WERI-Rb-1 (cell line): ENCODE measurements around the gene MAPT.
"Not testable (repeated sequence)": the region's sequence is repeated elsewhere in the genome, so short reads cannot be mapped to it uniquely, and the experiment has no call there.

Experiments
- DNase-seq: peaks from one replicate; pipeline ENCODE4 v3.0.0-alpha.2; 2020
- H3K27ac ChIP-seq: fragments of 250-450 bp; sonication (Bioruptor Pico); 2 replicates; pipeline ENCODE4 v1.5.1; 2020; ENCODE audit warnings: mild to moderate bottlenecking, moderate library complexity
- H3K27me3 ChIP-seq: fragments of 250-450 bp; sonication (Bioruptor Pico); 2 replicates; pipeline ENCODE4 v1.5.1; 2021; ENCODE audit warnings: mild to moderate bottlenecking, low read depth, moderate library complexity; ENCODE audit not compliant: insufficient read depth, severe bottlenecking
- H3K36me3 ChIP-seq: fragments of 250-450 bp; sonication (Bioruptor Pico); 2 replicates; pipeline ENCODE4 v1.5.1; 2020; ENCODE audit warnings: mild to moderate bottlenecking, moderate library complexity
- H3K4me3 ChIP-seq: 2 replicates; pipeline ENCODE4 v1.5.1; 2011; ENCODE audit warnings: low read depth, mild to moderate bottlenecking, control low read depth, low read length
- H3K9me3 ChIP-seq: fragments of 250-450 bp; sonication (Bioruptor Pico); 2 replicates; pipeline ENCODE4 v1.5.1; 2021; ENCODE audit warnings: mild to moderate bottlenecking, moderate library complexity; ENCODE audit not compliant: severe bottlenecking
- TF ChIP-seq, protein P1 (sequence below): IDR thresholded peaks from 2 replicates; pipeline ENCODE4 v1.5.1; 2011; ENCODE audit warnings: low read depth, mild to moderate bottlenecking, control low read depth, inconsistent platforms, low read length

The MAPT gene

DNA sequence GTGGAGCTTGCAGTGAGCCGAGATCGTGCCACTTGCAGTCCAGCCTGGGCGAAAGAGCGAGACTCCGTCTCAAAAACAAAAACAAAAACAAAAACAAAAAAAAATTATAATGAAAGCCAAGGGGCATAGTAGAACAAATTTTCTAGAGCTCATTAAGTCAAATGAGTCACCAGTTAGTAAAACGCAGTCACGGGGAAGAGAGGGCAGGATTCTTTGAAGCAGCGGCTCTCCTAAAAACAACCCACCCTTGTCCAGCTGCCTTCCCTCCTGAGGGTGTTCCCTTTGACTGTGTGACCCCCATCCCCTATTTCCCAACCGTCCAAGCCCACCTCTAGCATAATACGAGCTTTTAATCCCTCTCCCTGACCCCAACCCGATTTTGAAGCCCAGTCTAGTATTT is 60.6 kb downstream of the MAPT start:
- Histone ChIP-seq H3K4me3 (no peak overlapping the region), H3K36me3 (no peaks in the 10 kb centered on the region), H3K27ac (no peak overlapping the region), H3K9me3 (no peaks in the 10 kb centered on the region), H3K27me3 (no peaks in the 10 kb centered on the region)
- DNase-seq: no peak
- TF ChIP-seq, protein P1, sequence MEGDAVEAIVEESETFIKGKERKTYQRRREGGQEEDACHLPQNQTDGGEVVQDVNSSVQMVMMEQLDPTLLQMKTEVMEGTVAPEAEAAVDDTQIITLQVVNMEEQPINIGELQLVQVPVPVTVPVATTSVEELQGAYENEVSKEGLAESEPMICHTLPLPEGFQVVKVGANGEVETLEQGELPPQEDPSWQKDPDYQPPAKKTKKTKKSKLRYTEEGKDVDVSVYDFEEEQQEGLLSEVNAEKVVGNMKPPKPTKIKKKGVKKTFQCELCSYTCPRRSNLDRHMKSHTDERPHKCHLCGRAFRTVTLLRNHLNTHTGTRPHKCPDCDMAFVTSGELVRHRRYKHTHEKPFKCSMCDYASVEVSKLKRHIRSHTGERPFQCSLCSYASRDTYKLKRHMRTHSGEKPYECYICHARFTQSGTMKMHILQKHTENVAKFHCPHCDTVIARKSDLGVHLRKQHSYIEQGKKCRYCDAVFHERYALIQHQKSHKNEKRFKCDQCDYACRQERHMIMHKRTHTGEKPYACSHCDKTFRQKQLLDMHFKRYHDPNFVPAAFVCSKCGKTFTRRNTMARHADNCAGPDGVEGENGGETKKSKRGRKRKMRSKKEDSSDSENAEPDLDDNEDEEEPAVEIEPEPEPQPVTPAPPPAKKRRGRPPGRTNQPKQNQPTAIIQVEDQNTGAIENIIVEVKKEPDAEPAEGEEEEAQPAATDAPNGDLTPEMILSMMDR: no peak

DNA sequence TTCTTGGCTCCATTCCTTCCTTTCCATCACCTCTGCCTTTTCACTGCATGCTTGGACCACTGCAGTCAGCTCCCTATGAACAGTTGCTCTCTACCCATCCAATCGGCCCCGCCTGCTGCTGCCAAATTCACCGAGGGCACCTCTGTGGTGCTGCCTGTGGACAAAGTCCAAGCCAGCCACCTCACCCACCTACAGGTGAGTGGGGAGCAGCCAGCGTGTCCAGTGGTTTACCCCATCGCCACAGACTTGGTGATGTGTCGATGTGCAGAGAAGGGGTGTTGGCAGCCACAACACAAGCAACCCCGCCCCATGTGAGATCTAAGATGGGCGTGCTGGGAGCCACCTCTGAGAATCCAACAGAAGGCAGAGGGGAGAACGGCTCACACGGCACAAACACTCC is 61.0 kb downstream of the MAPT start:
- no peaks in the 10 kb centered on the region for H3K36me3 ChIP-seq
- no peak overlapping the region for H3K4me3 ChIP-seq
- no peak for DNase-seq
- no peak overlapping the region for H3K27ac ChIP-seq
- TF ChIP-seq, protein P1: no peak
- H3K27me3 ChIP-seq: no peaks in the 10 kb centered on the region
- H3K9me3 ChIP-seq: no peaks in the 10 kb centered on the region

DNA sequence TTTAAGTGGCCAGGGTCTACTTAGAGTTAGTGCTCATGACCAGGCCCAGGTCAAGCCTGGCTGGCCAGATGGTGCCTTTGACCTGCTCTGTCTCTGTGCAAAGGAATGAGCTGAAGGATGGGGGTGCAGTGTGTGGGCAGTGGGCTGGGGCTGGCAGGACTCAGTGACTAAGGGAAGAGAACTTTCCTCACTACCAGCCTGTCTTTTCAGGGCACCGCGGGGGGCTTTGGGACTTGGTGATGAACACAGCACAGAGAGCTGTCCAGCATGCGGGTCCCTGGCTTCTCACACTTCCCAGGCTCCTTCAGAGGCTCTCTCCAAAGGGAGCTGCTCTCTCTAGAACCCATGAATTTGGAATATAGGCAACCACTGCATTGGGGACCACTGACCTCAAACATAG is 61.7 kb downstream of the MAPT start:
- no peak for DNase-seq
- no peaks in the 10 kb centered on the region for H3K9me3 ChIP-seq
- no peaks in the 10 kb centered on the region for H3K27me3 ChIP-seq
- no peaks in the 10 kb centered on the region for H3K36me3 ChIP-seq
- H3K4me3 ChIP-seq: no peak overlapping the region
- TF ChIP-seq, protein P1: no peak
- H3K27ac ChIP-seq: no peak overlapping the region

DNA sequence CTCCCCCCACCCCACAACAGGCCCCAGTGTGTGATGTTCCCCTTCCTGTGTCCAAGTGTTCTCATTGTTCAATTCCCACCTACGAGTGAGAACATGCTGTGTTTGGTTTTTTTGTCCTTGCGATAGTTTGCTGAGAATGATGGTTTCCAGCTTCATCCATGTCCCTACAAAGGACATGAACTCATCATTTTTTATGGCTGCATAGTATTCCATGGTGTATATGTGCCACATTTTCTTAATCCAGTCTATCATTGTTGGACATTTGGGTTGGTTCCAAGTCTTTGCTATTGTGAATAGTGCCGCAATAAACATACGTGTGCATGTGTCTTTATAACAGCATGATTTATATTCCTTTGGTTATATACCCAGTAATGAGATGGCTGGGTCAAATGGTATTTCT is 62.4 kb downstream of the MAPT start:
- H3K4me3 ChIP-seq, H3K27ac ChIP-seq, H3K9me3 ChIP-seq: not testable (repeated sequence)

DNA sequence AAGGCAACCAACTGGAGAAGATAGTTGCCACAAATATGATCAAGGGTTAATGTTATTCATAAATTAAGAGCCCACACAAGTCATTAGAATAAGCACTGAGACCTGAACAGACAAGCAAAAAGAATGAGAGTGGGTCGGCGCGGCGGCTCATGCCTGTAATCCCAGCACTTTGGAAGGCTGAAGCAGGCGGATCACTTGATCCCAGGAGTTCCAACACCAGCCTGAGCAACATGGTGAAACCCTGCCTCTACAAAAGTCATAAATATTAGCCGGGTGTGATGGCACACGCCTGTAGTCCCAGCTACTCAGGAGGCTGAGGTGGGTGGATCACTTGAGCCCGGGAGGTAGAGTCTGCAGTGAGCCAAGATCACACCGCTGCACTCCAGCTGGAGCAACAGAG is 64.0 kb downstream of the MAPT start:
- H3K36me3 ChIP-seq: no peaks in the 10 kb centered on the region
- TF ChIP-seq, protein P1: no peak
- DNase-seq: no peak
- H3K4me3 ChIP-seq: no peak overlapping the region
- H3K27ac ChIP-seq: no peak overlapping the region
- H3K9me3 ChIP-seq: no peaks in the 10 kb centered on the region
- no peaks in the 10 kb centered on the region for H3K27me3 ChIP-seq

More for the DNA sequence above, 62.4 kb downstream of the MAPT start:
- not testable (repeated sequence) for H3K27me3 ChIP-seq, H3K36me3 ChIP-seq, DNase-seq

DNA sequence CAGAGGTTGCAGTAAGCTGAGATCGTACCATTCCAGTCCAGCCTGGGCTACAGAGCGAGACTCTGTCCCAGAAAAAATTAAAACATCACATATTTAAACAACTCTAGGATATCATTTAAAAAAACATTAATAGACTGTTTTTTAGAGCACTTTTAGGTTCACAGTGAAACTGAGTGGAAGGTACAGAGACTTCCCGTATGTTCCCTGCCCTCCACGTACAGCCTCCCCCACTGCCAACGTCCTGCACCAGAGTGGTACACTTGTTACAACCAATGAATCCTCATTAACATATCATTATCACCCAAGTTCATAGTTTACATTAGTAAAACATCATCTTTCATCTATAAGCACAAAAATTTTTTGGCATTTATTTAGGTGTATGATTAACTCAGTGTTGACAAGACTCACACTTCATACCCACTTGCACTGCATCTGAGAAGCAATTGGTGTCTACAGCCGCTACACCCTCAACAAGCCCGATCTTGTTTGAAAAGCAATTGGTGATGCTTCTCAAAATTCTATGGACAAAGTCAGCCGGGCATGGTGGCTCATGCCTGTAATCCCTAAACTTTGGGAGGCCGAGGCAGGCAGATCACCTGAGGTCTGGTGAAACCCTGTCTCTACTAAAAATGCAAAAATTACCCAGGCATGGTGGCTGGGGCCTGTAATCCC is 64.8 kb downstream of the MAPT start:
- H3K36me3 ChIP-seq: no peaks in the 10 kb centered on the region
- no peak overlapping the region for H3K4me3 ChIP-seq
- no peak overlapping the region for H3K27ac ChIP-seq
- no peaks in the 10 kb centered on the region for H3K9me3 ChIP-seq
- TF ChIP-seq, protein P1: no peak
- no peak for DNase-seq
- H3K27me3 ChIP-seq: no peaks in the 10 kb centered on the region
